Vagina (tissue), 2 donors: ENCODE measurements around the gene RAPGEF3. TPM values are rescaled to one million over a fixed set of nuclear protein-coding genes. Genes with fewer than 3 reads are reported as not detected.

ENCODE experiments used
- DNase-seq, 2 donors: peaks; one replicate each; pipeline ENCODE4 v3.0.0-alpha.2; 2017; ENCODE audit errors: extremely low spot score in 2 of 2
- H3K27ac ChIP-seq: fragments of 200-600 bp; sonication (generic); one replicate; pipeline ENCODE4 v1.5.1; 2019
- H3K27me3 ChIP-seq: fragments of 200-600 bp; sonication (generic); one replicate; pipeline ENCODE4 v1.5.1; 2019
- H3K36me3 ChIP-seq, 2 donors: fragments of 200-600 bp; sonication (generic); one replicate each; pipeline ENCODE4 v1.5.1; 2017 to 2019
- H3K4me1 ChIP-seq: fragments of 200-600 bp; sonication (generic); one replicate; pipeline ENCODE4 v1.5.1; 2019
- H3K4me3 ChIP-seq, 2 donors: fragments of 200-600 bp; sonication (generic); 1 replicate in 1 of 2; 2 replicates in 1 of 2; pipeline ENCODE4 v1.5.1; 2016 to 2019
- H3K9me3 ChIP-seq: fragments of 200-600 bp; sonication (generic); one replicate; pipeline ENCODE4 v1.5.1; 2019
- POLR2A ChIP-seq, 2 donors: fragments of 450-650 bp; IDR thresholded peaks; one replicate each; pipeline ENCODE4 v1.6.1; 2017; ENCODE audit warnings: antibody characterized with exemption in 2 of 2, mild to moderate bottlenecking in 2 of 2, moderate library complexity in 2 of 2
- POLR2AphosphoS5 ChIP-seq, 2 donors: sonication (generic); formaldehyde crosslinking; IDR thresholded peaks; one replicate each; pipeline ENCODE4 v1.9.0; 2017; ENCODE audit warnings: antibody characterized with exemption in 2 of 2, mild to moderate bottlenecking in 2 of 2, low read depth in 1 of 2; ENCODE audit not compliant: insufficient read depth in 1 of 2
- intact Hi-C: fragments of 100-400 bp; cut with DNase I; formaldehyde crosslinking; loops from one replicate; pipeline ENCODE4 v1.15.1; 2023
- total RNA-seq: library from RNA; depleted of rRNA; stranded (reverse); fragments of >200 nt; gene quantifications from one replicate; pipeline ENCODE4 v1.2.3, GENCODE V29; 2016
- TF ChIP-seq, protein P1 (sequence below), 3 experiments: fragments of 450-650 bp in 2 of 3; fragments of 200-600 bp in 1 of 3; sonication (generic) in 1 of 3; IDR thresholded peaks; one replicate each; pipeline ENCODE4 v1.5.1; 2017 to 2019; ENCODE audit warnings: antibody characterized with exemption in 3 of 3, mild to moderate bottlenecking in 2 of 3, moderate library complexity in 2 of 3

The RAPGEF3 gene, protein sequence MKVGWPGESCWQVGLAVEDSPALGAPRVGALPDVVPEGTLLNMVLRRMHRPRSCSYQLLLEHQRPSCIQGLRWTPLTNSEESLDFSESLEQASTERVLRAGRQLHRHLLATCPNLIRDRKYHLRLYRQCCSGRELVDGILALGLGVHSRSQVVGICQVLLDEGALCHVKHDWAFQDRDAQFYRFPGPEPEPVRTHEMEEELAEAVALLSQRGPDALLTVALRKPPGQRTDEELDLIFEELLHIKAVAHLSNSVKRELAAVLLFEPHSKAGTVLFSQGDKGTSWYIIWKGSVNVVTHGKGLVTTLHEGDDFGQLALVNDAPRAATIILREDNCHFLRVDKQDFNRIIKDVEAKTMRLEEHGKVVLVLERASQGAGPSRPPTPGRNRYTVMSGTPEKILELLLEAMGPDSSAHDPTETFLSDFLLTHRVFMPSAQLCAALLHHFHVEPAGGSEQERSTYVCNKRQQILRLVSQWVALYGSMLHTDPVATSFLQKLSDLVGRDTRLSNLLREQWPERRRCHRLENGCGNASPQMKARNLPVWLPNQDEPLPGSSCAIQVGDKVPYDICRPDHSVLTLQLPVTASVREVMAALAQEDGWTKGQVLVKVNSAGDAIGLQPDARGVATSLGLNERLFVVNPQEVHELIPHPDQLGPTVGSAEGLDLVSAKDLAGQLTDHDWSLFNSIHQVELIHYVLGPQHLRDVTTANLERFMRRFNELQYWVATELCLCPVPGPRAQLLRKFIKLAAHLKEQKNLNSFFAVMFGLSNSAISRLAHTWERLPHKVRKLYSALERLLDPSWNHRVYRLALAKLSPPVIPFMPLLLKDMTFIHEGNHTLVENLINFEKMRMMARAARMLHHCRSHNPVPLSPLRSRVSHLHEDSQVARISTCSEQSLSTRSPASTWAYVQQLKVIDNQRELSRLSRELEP
- 52.3 TPM for total RNA-seq

DNA sequence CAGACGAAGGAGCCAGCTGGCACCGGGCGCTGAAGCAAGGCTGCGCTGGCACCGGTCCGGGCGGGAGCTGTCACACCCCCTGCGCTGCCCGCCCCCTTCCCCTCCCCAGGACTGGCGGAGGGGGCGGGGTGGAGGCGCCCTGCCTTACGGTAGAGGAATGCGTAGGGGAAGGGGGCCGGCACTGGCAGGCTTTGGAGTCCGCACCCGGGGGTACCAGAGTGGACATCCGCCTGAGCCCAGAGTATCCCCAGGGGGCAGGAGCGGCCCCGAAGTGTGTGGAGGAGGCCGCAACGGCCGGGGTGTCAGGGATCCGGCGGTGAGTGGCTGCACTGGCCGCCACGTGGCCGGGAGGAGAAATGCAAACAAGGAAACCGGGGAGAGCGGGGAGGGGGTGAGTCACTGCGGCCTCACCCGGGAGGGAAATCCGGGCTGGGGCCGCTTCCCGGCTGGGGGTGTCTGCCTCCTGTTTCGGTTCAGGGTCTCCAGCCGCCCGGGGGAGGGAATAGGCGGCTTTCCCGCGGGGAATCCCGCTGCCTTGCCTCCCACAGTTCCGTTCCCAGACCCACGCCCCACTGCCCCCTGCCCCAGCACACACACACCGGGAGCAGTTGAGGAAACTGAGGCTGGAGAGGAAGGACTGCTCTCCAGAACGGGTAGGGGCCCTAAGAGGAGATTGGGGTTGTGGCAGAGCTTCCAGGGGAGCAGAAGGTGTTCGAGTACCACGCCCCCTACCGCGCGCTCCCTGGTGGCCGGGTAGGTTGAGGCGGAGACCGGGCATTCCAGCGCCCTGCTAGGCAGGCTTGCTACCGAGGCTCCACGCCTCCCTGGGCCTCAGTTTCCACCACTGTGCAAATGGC, at the start of gene RAPGEF3:
RAPGEF3 (minus strand) TSS at position 47 of the 857 bp plus-strand sequence. CDS start 324 bp downstream, outside the sequence.
- H3K4me1 ChIP-seq = peaks cover 54% of the 10 kb centered on the region
- H3K9me3 ChIP-seq = no peaks in the 10 kb centered on the region
- intact Hi-C loops = no loop called here
- peak within 1 kb of the TSS; percentile 73 for H3K27ac ChIP-seq
- DNase-seq = no peak
- TF ChIP-seq, protein P1, sequence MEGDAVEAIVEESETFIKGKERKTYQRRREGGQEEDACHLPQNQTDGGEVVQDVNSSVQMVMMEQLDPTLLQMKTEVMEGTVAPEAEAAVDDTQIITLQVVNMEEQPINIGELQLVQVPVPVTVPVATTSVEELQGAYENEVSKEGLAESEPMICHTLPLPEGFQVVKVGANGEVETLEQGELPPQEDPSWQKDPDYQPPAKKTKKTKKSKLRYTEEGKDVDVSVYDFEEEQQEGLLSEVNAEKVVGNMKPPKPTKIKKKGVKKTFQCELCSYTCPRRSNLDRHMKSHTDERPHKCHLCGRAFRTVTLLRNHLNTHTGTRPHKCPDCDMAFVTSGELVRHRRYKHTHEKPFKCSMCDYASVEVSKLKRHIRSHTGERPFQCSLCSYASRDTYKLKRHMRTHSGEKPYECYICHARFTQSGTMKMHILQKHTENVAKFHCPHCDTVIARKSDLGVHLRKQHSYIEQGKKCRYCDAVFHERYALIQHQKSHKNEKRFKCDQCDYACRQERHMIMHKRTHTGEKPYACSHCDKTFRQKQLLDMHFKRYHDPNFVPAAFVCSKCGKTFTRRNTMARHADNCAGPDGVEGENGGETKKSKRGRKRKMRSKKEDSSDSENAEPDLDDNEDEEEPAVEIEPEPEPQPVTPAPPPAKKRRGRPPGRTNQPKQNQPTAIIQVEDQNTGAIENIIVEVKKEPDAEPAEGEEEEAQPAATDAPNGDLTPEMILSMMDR (IDR thresholded peaks at IDR 0.05) = peak in 2 of 3 experiments; percentile 4 to 37
- TF ChIP-seq POLR2AphosphoS5 (IDR thresholded peaks at IDR 0.05; ENCODE audit: insufficient read depth in 1 of 2, low read depth in 1 of 2) (peak; percentile 75 to 86), POLR2A (IDR thresholded peaks at IDR 0.05) (no peak)
- peak within 1 kb of the TSS; percentile 50 to 70 for H3K4me3 ChIP-seq
- no peaks in the 10 kb centered on the region for H3K27me3 ChIP-seq
- H3K36me3 ChIP-seq = no peaks in the 10 kb centered on the region

DNA sequence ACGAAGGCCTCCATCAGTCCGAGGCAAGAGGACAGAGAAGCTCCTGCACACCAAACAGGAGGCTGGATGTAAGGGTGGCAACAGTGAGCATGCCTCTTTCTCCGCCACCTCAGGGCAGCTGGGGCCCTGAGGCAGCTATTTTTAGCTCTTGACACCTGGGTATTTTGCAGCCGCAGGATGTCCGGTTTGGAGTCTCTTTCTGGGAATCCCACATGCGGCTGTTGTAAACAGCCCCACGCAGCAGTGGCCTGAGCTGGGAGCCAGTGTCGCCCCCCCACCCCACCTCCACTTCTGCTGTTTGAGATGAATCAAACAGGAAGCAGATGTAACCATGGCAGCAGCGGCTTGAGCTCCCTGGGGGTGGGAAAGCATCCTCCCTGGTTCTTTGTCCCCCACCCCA, 49.4 kb upstream of the RAPGEF3 start:
- intact Hi-C loops = no loop called here
- H3K9me3 ChIP-seq = no peaks in the 10 kb centered on the region
- H3K4me3 ChIP-seq = peak overlapping the region in 1 of 2 donors; percentile 0
- DNase-seq = no peak
- TF ChIP-seq POLR2A (IDR thresholded peaks at IDR 0.05) (no peak), POLR2AphosphoS5 (IDR thresholded peaks at IDR 0.05; ENCODE audit: insufficient read depth in 1 of 2, low read depth in 1 of 2) (peak in 1 of 2 donors; percentile 55)
- TF ChIP-seq, protein P1 (IDR thresholded peaks at IDR 0.05) = no peak
- no peaks in the 10 kb centered on the region for H3K36me3 ChIP-seq
- no peaks in the 10 kb centered on the region for H3K27me3 ChIP-seq
- H3K27ac ChIP-seq = peak overlapping the region; percentile 99
- peaks cover 100% of the 10 kb centered on the region for H3K4me1 ChIP-seq

DNA sequence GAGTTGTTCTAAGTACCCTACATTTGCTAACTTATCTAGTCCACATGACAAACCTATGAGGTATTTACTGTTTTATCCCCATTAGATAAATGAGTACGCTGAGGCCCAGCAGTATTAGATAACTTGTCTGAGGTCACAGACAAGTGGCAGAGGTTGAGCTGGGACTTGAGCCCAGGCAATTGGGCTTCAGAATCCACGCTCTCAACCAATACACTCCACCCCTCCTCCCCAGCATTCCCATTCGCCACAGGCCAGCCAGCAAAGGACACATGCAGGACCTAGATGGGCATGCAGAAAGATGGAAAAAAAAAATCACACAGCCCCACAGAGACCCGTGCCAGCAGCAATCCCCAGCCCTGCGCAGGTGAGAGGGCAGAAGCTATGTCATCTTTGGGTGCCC, 48.7 kb upstream of the RAPGEF3 start:
- intact Hi-C loops = no loop called here
- peaks cover 100% of the 10 kb centered on the region for H3K4me1 ChIP-seq
- no peaks in the 10 kb centered on the region for H3K9me3 ChIP-seq
- no peaks in the 10 kb centered on the region for H3K36me3 ChIP-seq
- no peak for TF ChIP-seq POLR2AphosphoS5 (IDR thresholded peaks at IDR 0.05; ENCODE audit: insufficient read depth in 1 of 2, low read depth in 1 of 2)
- TF ChIP-seq, protein P1 (IDR thresholded peaks at IDR 0.05) = no peak
- no peak for TF ChIP-seq POLR2A (IDR thresholded peaks at IDR 0.05)
- peak overlapping the region; percentile 99 for H3K27ac ChIP-seq
- H3K4me3 ChIP-seq = no peak overlapping the region
- H3K27me3 ChIP-seq = no peaks in the 10 kb centered on the region
- DNase-seq = no peak

DNA sequence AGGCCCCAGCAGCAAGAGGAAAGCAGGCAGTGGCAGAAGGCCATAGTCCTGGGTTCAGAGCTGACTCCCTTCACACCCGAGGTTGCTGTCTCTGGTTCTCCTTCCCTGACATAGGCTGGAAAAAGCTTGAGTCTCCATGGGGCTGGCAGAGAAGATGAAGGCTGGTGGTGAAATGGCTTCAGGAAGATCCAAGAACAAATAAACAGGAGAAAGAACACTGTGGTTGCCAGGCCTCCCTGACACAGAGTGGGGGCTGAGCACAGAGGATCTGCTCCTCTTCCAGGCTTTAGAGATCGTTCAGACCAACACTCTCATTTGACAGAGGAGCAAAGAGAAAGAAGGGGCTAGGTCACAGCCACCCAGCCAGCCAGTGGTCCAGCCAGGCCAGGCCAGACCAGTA, 46.7 kb upstream of the RAPGEF3 start:
- Histone ChIP-seq H3K36me3 (no peaks in the 10 kb centered on the region), H3K4me3 (no peak overlapping the region), H3K9me3 (no peaks in the 10 kb centered on the region), H3K27me3 (no peaks in the 10 kb centered on the region), H3K27ac (peak overlapping the region; percentile 62), H3K4me1 (peaks cover 100% of the 10 kb centered on the region)
- DNase-seq = no peak
- intact Hi-C loops = no loop called here
- TF ChIP-seq, protein P1 (IDR thresholded peaks at IDR 0.05) = no peak
- TF ChIP-seq POLR2A (IDR thresholded peaks at IDR 0.05) (no peak), POLR2AphosphoS5 (IDR thresholded peaks at IDR 0.05; ENCODE audit: insufficient read depth in 1 of 2, low read depth in 1 of 2) (no peak)
